ENCODE measurements around the gene LPCAT1.

DNA sequence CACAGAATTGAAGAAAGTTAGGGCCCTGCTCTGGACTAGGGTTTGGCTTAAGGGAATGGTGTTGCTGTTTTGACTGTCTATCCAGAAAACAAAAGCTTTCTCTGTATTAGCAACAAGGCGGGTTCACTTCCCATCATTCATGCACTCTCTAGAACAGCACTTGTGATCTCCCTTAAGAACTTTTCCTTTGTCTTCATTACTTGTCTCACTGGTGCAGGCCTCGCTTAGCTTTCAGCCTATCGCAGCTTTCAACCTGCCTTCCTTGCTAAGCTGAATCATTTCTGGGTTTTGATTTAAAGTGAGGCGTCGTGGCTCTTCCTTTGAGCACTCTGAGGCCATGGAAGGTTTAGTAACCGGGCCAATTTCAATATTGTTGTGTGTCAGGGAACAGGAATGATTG lies 35.2 kb upstream of the LPCAT1 start:
- TF ChIP-seq, protein P1, sequence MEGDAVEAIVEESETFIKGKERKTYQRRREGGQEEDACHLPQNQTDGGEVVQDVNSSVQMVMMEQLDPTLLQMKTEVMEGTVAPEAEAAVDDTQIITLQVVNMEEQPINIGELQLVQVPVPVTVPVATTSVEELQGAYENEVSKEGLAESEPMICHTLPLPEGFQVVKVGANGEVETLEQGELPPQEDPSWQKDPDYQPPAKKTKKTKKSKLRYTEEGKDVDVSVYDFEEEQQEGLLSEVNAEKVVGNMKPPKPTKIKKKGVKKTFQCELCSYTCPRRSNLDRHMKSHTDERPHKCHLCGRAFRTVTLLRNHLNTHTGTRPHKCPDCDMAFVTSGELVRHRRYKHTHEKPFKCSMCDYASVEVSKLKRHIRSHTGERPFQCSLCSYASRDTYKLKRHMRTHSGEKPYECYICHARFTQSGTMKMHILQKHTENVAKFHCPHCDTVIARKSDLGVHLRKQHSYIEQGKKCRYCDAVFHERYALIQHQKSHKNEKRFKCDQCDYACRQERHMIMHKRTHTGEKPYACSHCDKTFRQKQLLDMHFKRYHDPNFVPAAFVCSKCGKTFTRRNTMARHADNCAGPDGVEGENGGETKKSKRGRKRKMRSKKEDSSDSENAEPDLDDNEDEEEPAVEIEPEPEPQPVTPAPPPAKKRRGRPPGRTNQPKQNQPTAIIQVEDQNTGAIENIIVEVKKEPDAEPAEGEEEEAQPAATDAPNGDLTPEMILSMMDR (IDR thresholded peaks at IDR 0.05) = no peak
- TF ChIP-seq POLR2A (IDR thresholded peaks at IDR 0.05) = no peak
- no peak for TF ChIP-seq POLR2AphosphoS5 (IDR thresholded peaks at IDR 0.05)

All from breast epithelium (tissue), 3 donors.